Measurements from ENCODE around the gene SAP25. TPM values are rescaled to one million over a fixed set of nuclear protein-coding genes. Genes with fewer than 3 reads are reported as not detected.
A peak's percentile ranks its signal among the peaks of the same experiment; 100 is the strongest.

SAP25 gene
- polyA plus RNA-seq, 2 donors: 1.5 to 3.3 TPM

DNA sequence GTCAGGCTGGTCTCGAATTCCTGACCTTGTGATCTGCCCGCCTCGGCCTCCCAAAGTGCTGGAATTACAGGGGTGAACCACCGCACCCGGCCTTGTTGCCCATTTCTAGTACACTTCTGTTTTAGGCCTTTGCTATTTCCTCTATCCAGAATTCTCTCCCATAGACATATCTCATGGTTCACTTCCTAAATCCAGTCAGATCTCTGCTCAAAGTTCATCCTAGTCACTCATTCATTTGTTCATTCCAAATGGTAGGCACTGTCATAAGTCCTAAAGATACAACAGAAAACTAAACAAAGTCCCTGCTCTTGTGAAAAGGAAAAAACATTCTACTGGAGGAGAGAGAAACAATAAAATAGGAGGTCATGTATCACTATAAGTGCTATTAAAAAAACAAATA lies 36.3 kb upstream of the SAP25 start:
- Histone ChIP-seq H3K36me3 (ENCODE audit: control insufficient read depth in 2 of 2, insufficient read depth in 2 of 2, low read length in 1 of 2) (peaks cover 0 to 3% of the 10 kb centered on the region in 2 donors), H3K4me1 (ENCODE audit: control insufficient read depth in 2 of 2, insufficient read depth in 2 of 2, low read length in 1 of 2) (peaks cover 0 to 6% of the 10 kb centered on the region in 2 donors), H3K4me3 (ENCODE audit: low read depth in 1 of 2, low read length in 2 of 2) (no peak overlapping the region), H3K27ac (ENCODE audit: low read depth in 2 of 2, low read length in 1 of 2) (no peak overlapping the region), H3K27me3 (ENCODE audit: control insufficient read depth in 1 of 2, insufficient read depth in 2 of 2, low read length in 2 of 2) (no peaks in the 10 kb centered on the region), H3K9me3 (ENCODE audit: control insufficient read depth in 2 of 2, insufficient read depth in 1 of 2, low read depth in 1 of 2, low read length in 1 of 2) (no peaks in the 10 kb centered on the region)
- 86 to 93% methylated on average over 5 of the region's 5 CpGs for WGBS, 2 donors

DNA sequence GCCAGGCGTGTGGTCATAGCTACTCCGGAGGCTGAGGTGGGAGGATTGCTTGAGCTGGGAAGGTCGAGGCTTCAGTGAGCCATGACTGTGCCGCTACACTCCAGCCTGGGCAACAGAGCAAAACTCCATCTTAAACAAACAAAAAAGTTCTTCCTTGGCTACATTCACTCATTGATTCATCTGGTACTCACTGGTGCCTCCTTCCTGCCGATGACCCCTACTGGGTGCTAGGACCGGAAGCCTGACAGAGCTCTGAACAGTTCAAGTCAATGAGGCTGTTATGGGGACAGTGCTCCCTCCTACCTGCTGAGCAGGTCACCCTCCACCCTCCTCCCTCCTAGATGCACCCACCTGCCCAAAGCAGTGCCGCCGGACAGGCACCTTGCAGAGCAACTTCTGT lies 33.4 kb upstream of the SAP25 start:
- 83 to 92% methylated on average over 8 of the region's 8 CpGs for WGBS, 2 donors
- H3K27me3 ChIP-seq (ENCODE audit: control insufficient read depth in 1 of 2, insufficient read depth in 2 of 2, low read length in 2 of 2): no peaks in the 10 kb centered on the region

DNA sequence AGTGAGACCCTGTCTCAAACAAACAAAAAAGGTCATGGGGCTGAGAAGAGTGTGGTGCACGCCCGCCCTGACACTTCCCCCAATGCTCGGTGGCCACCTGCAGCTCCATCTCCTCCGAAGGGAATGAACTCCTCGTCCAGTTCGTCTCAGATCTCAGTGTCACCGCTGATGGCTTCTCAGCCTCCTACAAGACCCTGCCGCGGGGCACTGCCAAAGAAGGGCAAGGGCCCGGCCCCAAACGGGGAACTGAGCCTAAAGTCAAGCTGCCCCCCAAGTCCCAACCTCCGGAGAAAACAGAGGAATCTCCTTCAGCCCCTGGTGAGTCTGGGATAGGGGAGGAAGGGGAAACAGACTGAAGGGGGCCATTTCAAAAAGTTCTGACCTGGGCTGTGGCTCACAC lies 32.6 kb upstream of the SAP25 start:
- Histone ChIP-seq H3K27me3 (ENCODE audit: control insufficient read depth in 1 of 2, insufficient read depth in 2 of 2, low read length in 2 of 2) (no peaks in the 10 kb centered on the region), H3K4me1 (ENCODE audit: control insufficient read depth in 2 of 2, insufficient read depth in 2 of 2, low read length in 1 of 2) (no peaks in the 10 kb centered on the region), H3K27ac (ENCODE audit: low read depth in 2 of 2, low read length in 1 of 2) (no peak overlapping the region), H3K4me3 (ENCODE audit: low read depth in 1 of 2, low read length in 2 of 2) (no peak overlapping the region), H3K9me3 (ENCODE audit: control insufficient read depth in 2 of 2, insufficient read depth in 1 of 2, low read depth in 1 of 2, low read length in 1 of 2) (no peaks in the 10 kb centered on the region), H3K36me3 (ENCODE audit: control insufficient read depth in 2 of 2, insufficient read depth in 2 of 2, low read length in 1 of 2) (no peaks in the 10 kb centered on the region)
- 93 to 95% methylated on average over 12 of the region's 12 CpGs for WGBS, 2 donors

More for the DNA sequence above, 33.4 kb upstream of the SAP25 start:
- H3K36me3 ChIP-seq (ENCODE audit: control insufficient read depth in 2 of 2, insufficient read depth in 2 of 2, low read length in 1 of 2): no peaks in the 10 kb centered on the region
- no peak overlapping the region for H3K27ac ChIP-seq (ENCODE audit: low read depth in 2 of 2, low read length in 1 of 2)
- H3K4me3 ChIP-seq (ENCODE audit: low read depth in 1 of 2, low read length in 2 of 2): no peak overlapping the region
- H3K4me1 ChIP-seq (ENCODE audit: control insufficient read depth in 2 of 2, insufficient read depth in 2 of 2, low read length in 1 of 2): no peaks in the 10 kb centered on the region
- no peaks in the 10 kb centered on the region for H3K9me3 ChIP-seq (ENCODE audit: control insufficient read depth in 2 of 2, insufficient read depth in 1 of 2, low read depth in 1 of 2, low read length in 1 of 2)

DNA sequence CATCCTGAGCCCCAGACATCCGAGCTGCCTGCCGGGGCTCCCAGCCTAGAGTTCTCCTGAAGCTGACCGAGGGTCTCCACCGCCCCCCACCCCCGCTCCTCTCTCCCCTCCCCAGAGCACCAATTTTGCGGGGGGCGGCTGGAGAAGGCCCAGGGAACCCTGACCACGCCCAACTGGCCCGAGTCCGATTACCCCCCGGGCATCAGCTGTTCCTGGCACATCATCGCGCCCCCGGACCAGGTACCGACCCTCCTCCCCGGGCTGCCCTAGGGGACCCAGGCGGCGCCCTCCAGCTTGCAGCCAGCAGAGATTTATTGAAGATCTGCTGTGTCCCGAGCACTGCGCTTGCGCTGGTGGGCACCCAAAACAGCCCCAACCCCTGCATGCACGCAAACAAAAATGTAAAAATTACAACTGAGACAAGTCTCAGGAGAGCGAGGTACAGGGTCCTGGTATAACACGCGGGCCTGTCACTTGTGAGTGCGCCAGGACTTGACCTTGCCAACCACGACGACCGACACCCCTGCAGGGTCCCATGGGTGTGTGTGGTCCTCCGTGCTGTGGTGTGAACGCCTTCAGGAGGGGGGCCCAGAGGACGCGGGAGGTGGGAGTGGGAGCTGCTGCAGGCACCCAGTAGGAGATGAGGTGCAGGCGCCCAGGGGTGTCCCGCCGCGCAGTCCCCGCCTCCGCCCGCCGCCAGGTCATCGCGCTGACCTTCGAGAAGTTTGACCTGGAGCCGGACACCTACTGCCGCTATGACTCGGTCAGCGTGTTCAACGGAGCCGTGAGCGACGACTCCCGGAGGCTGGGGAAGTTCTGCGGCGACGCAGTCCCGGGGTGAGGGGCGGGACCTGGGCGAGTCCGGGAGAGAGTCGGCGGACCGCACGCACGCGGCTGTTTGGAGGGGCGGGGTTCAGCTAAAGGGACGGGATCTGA lies 31.5 kb upstream of the SAP25 start:
- H3K4me1 ChIP-seq (ENCODE audit: control insufficient read depth in 2 of 2, insufficient read depth in 2 of 2, low read length in 1 of 2): no peaks in the 10 kb centered on the region
- H3K4me3 ChIP-seq (ENCODE audit: low read depth in 1 of 2, low read length in 2 of 2): peak overlapping the region; percentile 46 to 50
- 12 to 17% methylated on average over 68 of the region's 68 CpGs for WGBS, 2 donors
- H3K27ac ChIP-seq (ENCODE audit: low read depth in 2 of 2, low read length in 1 of 2): peak overlapping the region; percentile 13 to 65
- no peaks in the 10 kb centered on the region for H3K27me3 ChIP-seq (ENCODE audit: control insufficient read depth in 1 of 2, insufficient read depth in 2 of 2, low read length in 2 of 2)
- H3K9me3 ChIP-seq (ENCODE audit: control insufficient read depth in 2 of 2, insufficient read depth in 1 of 2, low read depth in 1 of 2, low read length in 1 of 2): no peaks in the 10 kb centered on the region
- H3K36me3 ChIP-seq (ENCODE audit: control insufficient read depth in 2 of 2, insufficient read depth in 2 of 2, low read length in 1 of 2): no peaks in the 10 kb centered on the region

DNA sequence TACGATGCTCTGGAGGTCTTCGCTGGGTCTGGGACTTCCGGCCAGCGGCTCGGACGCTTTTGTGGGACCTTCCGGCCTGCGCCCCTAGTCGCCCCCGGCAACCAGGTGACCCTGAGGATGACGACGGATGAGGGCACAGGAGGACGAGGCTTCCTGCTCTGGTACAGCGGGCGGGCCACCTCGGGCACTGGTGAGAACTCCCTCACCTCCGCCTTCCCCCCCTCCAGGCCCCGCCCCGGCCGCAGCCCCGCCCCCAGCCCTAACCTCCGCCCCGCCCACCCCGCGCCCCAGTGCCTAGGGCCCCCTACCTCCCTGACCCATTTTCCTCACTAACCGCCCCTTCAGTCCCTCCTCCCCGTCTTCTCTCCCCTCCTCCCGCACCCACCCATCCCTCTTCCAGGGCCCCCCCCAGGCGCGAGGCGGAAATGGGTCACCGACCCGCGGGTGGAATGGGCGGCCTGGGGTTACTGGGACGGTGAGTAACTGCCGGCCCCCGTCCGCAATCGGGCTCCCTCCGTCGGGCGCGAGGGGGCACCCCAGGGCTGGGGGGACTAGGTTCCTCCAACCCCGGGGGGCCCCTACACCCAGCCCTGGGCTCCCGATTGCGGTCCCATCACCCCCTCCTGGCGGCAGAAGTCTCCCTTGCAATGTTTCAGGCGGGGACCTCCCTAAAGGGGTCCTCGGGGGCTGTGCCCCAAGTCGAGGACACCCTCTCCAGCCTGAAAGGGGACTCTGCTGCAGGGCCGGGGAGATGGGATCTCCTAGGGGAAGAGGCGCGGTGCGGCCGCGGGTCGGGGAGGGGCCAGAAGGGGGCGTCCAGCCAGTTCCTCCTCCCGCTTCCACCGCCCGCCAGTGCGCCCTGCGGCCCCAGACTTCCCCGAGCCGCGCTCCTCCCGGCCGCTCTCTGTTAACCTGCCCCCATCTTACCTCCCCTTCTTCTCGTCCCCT lies 30.6 kb upstream of the SAP25 start:
- Histone ChIP-seq H3K9me3 (ENCODE audit: control insufficient read depth in 2 of 2, insufficient read depth in 1 of 2, low read depth in 1 of 2, low read length in 1 of 2) (no peaks in the 10 kb centered on the region), H3K4me3 (ENCODE audit: low read depth in 1 of 2, low read length in 2 of 2) (peak overlapping the region; percentile 46 to 50), H3K4me1 (ENCODE audit: control insufficient read depth in 2 of 2, insufficient read depth in 2 of 2, low read length in 1 of 2) (no peaks in the 10 kb centered on the region), H3K27ac (ENCODE audit: low read depth in 2 of 2, low read length in 1 of 2) (peak overlapping the region; percentile 65 to 73), H3K27me3 (ENCODE audit: control insufficient read depth in 1 of 2, insufficient read depth in 2 of 2, low read length in 2 of 2) (no peaks in the 10 kb centered on the region), H3K36me3 (ENCODE audit: control insufficient read depth in 2 of 2, insufficient read depth in 2 of 2, low read length in 1 of 2) (no peaks in the 10 kb centered on the region)
- 1 to 2% methylated on average over 33 to 70 of the region's 70 CpGs for WGBS, 2 donors

DNA sequence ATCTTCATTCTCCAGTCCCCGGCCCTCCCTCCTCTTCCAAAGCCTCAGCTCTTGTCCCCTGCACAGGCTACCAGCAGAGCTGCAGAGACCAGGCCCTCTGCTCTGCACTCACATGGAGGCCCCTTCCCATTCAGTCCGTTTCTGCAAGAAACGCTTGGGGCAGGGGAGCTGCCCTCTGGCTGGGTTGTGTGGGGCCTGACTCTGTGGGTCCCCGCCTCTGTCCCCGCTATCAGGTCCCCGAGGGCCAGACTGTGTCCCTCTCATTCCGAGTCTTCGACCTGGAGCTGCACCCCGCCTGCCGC lies 30.0 kb upstream of the SAP25 start:
- WGBS, 2 donors: 10 to 12% methylated on average over 10 of the region's 10 CpGs
- Histone ChIP-seq H3K27me3 (ENCODE audit: control insufficient read depth in 1 of 2, insufficient read depth in 2 of 2, low read length in 2 of 2) (no peaks in the 10 kb centered on the region), H3K27ac (ENCODE audit: low read depth in 2 of 2, low read length in 1 of 2) (peak overlapping the region; percentile 65 to 73), H3K4me1 (ENCODE audit: control insufficient read depth in 2 of 2, insufficient read depth in 2 of 2, low read length in 1 of 2) (no peaks in the 10 kb centered on the region), H3K36me3 (ENCODE audit: control insufficient read depth in 2 of 2, insufficient read depth in 2 of 2, low read length in 1 of 2) (no peaks in the 10 kb centered on the region), H3K4me3 (ENCODE audit: low read depth in 1 of 2, low read length in 2 of 2) (peak overlapping the region; percentile 39 to 46), H3K9me3 (ENCODE audit: control insufficient read depth in 2 of 2, insufficient read depth in 1 of 2, low read depth in 1 of 2, low read length in 1 of 2) (no peaks in the 10 kb centered on the region)

DNA sequence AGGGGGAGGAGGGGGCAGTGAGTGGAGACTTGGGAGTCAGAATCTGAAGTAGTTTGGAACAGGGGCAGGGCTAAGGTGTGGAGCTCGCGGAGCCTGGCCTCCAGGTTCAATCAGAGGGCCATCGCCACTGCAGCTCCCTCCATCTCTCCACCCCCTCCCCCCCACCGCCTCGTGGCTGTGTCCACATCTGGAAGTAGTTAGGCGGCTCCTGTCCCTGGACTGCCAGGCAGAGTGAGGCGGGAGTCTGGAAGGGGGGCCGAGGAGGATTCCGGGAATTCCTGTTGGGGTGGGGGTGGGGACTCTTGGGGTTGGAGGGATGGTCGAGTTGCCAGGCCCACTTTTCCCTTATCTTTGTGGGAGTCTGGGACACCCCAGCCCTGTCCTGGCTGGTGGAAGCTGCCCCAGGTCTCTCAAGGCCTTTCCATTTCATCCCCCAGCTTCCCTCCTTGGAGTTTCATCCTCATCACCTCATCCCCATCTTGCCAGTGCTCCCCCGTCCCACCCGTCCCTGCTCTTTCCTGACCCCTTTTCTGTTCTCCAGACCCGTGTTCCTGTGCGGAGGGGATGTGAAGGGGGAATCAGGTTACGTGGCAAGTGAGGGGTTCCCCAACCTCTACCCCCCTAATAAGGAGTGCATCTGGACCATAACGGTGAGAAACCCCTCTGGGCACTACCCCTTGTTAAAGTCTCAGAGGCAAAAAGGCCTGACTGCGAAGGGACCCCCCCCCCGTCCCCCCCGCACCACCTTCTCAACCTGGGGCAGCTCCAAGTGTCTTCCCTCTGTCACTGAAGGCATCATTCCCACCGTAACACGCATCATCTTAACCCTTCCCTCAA lies 29.4 kb upstream of the SAP25 start:
- Histone ChIP-seq H3K36me3 (ENCODE audit: control insufficient read depth in 2 of 2, insufficient read depth in 2 of 2, low read length in 1 of 2) (no peaks in the 10 kb centered on the region), H3K9me3 (ENCODE audit: control insufficient read depth in 2 of 2, insufficient read depth in 1 of 2, low read depth in 1 of 2, low read length in 1 of 2) (no peaks in the 10 kb centered on the region), H3K4me3 (ENCODE audit: low read depth in 1 of 2, low read length in 2 of 2) (no peak overlapping the region), H3K27ac (ENCODE audit: low read depth in 2 of 2, low read length in 1 of 2) (peak overlapping the region; percentile 65 to 73), H3K27me3 (ENCODE audit: control insufficient read depth in 1 of 2, insufficient read depth in 2 of 2, low read length in 2 of 2) (no peaks in the 10 kb centered on the region), H3K4me1 (ENCODE audit: control insufficient read depth in 2 of 2, insufficient read depth in 2 of 2, low read length in 1 of 2) (no peaks in the 10 kb centered on the region)
- 42 to 46% methylated on average over 21 of the region's 21 CpGs for WGBS, 2 donors

DNA sequence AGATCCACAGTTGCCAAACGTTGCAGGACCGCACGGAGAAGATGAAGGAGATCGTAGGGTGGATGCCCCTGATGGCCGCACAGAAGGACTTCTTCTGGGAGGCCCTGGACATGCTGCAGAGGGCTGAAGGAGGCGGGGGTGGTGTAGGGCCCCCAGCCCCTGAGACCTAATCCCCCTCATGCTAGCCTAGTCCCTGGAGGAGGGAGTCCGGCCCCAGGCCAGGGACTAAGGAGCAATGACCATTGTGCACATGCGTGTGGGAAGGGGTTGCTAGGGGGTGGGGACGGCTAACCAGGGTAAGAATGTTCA lies 27.0 kb upstream of the SAP25 start:
- no peaks in the 10 kb centered on the region for H3K9me3 ChIP-seq (ENCODE audit: control insufficient read depth in 2 of 2, insufficient read depth in 1 of 2, low read depth in 1 of 2, low read length in 1 of 2)
- H3K4me3 ChIP-seq (ENCODE audit: low read depth in 1 of 2, low read length in 2 of 2): no peak overlapping the region
- WGBS, 2 donors: 77 to 79% methylated on average over 9 of the region's 9 CpGs
- H3K27me3 ChIP-seq (ENCODE audit: control insufficient read depth in 1 of 2, insufficient read depth in 2 of 2, low read length in 2 of 2): no peaks in the 10 kb centered on the region
- H3K27ac ChIP-seq (ENCODE audit: low read depth in 2 of 2, low read length in 1 of 2): no peak overlapping the region
- no peaks in the 10 kb centered on the region for H3K4me1 ChIP-seq (ENCODE audit: control insufficient read depth in 2 of 2, insufficient read depth in 2 of 2, low read length in 1 of 2)
- H3K36me3 ChIP-seq (ENCODE audit: control insufficient read depth in 2 of 2, insufficient read depth in 2 of 2, low read length in 1 of 2): no peaks in the 10 kb centered on the region

Data from esophagus (tissue), 2 donors.